GM12878 (cell line): ENCODE results near the gene OR4D6. TPM values are rescaled to one million over a fixed set of nuclear protein-coding genes. Genes with fewer than 3 reads are reported as not detected.

Source experiments
- ATAC-seq: fragments of 200-7000 bp; cut with Tn5 transposase; 3 replicates; pipeline ENCODE4 v1.9.1; 2020; ENCODE audit warnings: mild to moderate bottlenecking, moderate library complexity
- BruUV-seq: library from RNA; stranded (reverse); fragments of 400-500 nt; replicated peaks from 2 replicates; lab custom pipeline; 2021; lab: Mats Ljungman, UMichigan
- CTCF ChIA-PET: fragments of 300-600 bp; sonication (Branson Sonifier 250); formaldehyde crosslinking; extraction: SDS; loops from one replicate; lab custom pipeline; 2021; ENCODE audit warnings: inconsistent platforms; lab: Yijun Ruan, JAX
- POLR2A ChIA-PET: fragments of 350-600 bp; formaldehyde crosslinking; extraction: SDS; loops from one replicate; lab custom pipeline; 2021; ENCODE audit warnings: inconsistent platforms; lab: Charles Lee
- RAD21 ChIA-PET: fragments of 300-600 bp; sonication (Branson Sonifier 250); formaldehyde crosslinking; loops from one replicate; lab custom pipeline; 2023; ENCODE audit warnings: antibody characterized with exemption; ENCODE audit not compliant: unreplicated experiment; lab: Charles Lee
- SMC1A ChIA-PET: fragments of 300-600 bp; sonication (Branson Sonifier 250); formaldehyde crosslinking; loops from one replicate; lab custom pipeline; 2023; ENCODE audit not compliant: unreplicated experiment, uncharacterized antibody; lab: Charles Lee
- DNase-seq: peaks from one replicate; pipeline ENCODE4 v3.0.0-alpha.2; 2011; ENCODE audit warnings: low read depth, low spot score
- FAIRE-seq: peaks from 3 replicates; lab custom pipeline; 2011; peaks lifted over from hg19 to GRCh38; lab: Jason Lieb, UNC
- H2AFZ ChIP-seq: 2 replicates; pipeline ENCODE4 v1.6.0; 2011; ENCODE audit warnings: low read depth, low read length, control low read depth; ENCODE audit not compliant: control insufficient read depth
- H3K27ac ChIP-seq: 2 replicates; pipeline ENCODE4 v1.5.1; 2011; ENCODE audit warnings: control low read depth; ENCODE audit not compliant: control insufficient read depth, insufficient read depth
- H3K27me3 ChIP-seq, 2 experiments: replicated peaks in 1 of 2; 2 replicates each; pipeline versions ENCODE4 v1.6.0 to v1.6.1; 2011; ENCODE audit warnings: low read length in 1 of 2; ENCODE audit not compliant: control insufficient read depth in 2 of 2, insufficient read depth in 2 of 2
- H3K36me3 ChIP-seq, 2 experiments: 2 replicates each; pipeline ENCODE4 v1.5.1; 2011; ENCODE audit warnings: low read length in 1 of 2; ENCODE audit not compliant: control insufficient read depth in 2 of 2, insufficient read depth in 2 of 2
- H3K4me1 ChIP-seq: 2 replicates; pipeline ENCODE4 v1.6.1; 2011; ENCODE audit warnings: mild to moderate bottlenecking, low read length, moderate library complexity, mixed read lengths; ENCODE audit not compliant: control insufficient read depth, insufficient read depth
- H3K4me2 ChIP-seq: 2 replicates; pipeline ENCODE4 v1.6.0; 2011; ENCODE audit warnings: control low read depth; ENCODE audit not compliant: control insufficient read depth, insufficient read depth
- H3K4me3 ChIP-seq: fragments of 200-600 bp; sonication (generic); 2 replicates; pipeline ENCODE4 v1.5.1; 2016
- H3K79me2 ChIP-seq: 2 replicates; pipeline ENCODE4 v1.6.0; 2011; ENCODE audit warnings: low read length; ENCODE audit not compliant: control insufficient read depth, insufficient read depth
- H3K9ac ChIP-seq: 2 replicates; pipeline ENCODE4 v1.8.0; 2011; ENCODE audit warnings: low read length, control low read depth, mixed read lengths; ENCODE audit not compliant: control insufficient read depth, insufficient read depth
- H3K9me3 ChIP-seq: replicated peaks from 3 replicates; pipeline ENCODE4 v1.5.1; 2011; ENCODE audit warnings: mild to moderate bottlenecking, low read length; ENCODE audit not compliant: control insufficient read depth, insufficient read depth
- H4K20me1 ChIP-seq: 2 replicates; pipeline ENCODE4 v1.6.0; 2011; ENCODE audit not compliant: control insufficient read depth, insufficient read depth
- ATF3 ChIP-seq: IDR thresholded peaks from 2 replicates; pipeline ENCODE4 v1.6.1; 2011; ENCODE audit warnings: low read depth, mild to moderate bottlenecking, low read length, moderate library complexity, borderline replicate concordance; ENCODE audit errors: extremely low read depth
- CEBPB ChIP-seq, 2 experiments: fragments of 150-350 bp in 1 of 2; IDR thresholded peaks; 2 replicates each; pipeline ENCODE4 v1.6.1; 2012 to 2014; ENCODE audit warnings: low read depth in 2 of 2, low read length in 2 of 2, borderline replicate concordance in 1 of 2, inconsistent platforms in 1 of 2
- CTCF ChIP-seq, 3 experiments: IDR thresholded peaks in 2 of 3; conservative IDR thresholded peaks in 1 of 3; 2 replicates each; pipeline ENCODE4 v1.5.1; 2011; ENCODE audit warnings: low read depth in 3 of 3, low read length in 3 of 3, mild to moderate bottlenecking in 3 of 3, control low read depth in 2 of 3, moderate library complexity in 2 of 3, inconsistent platforms in 1 of 3, mixed read lengths in 1 of 3; ENCODE audit not compliant: control insufficient read depth in 2 of 3, insufficient read depth in 1 of 3; ENCODE audit errors: extremely low read depth in 1 of 3
- MTA3 ChIP-seq: IDR thresholded peaks from 2 replicates; pipeline ENCODE4 v1.6.1; 2012; ENCODE audit warnings: low read length, inconsistent platforms, borderline replicate concordance
- MXI1 ChIP-seq: fragments of 150-350 bp; IDR thresholded peaks from 2 replicates; pipeline ENCODE4 v1.6.1; 2011; ENCODE audit warnings: low read depth, mild to moderate bottlenecking, inconsistent platforms, low read length, improper control_type of control experiment
- MYB ChIP-seq: fragments of 150-350 bp; IDR thresholded peaks from 2 replicates; pipeline ENCODE4 v1.6.1; 2014; ENCODE audit warnings: mild to moderate bottlenecking, low read depth, low read length, borderline replicate concordance
- NFYA ChIP-seq: IDR thresholded peaks from 2 replicates; pipeline ENCODE4 v1.6.1; 2011; ENCODE audit warnings: low read depth, mild to moderate bottlenecking, low read length, improper control_type of control experiment, borderline replicate concordance
- NKRF ChIP-seq: fragments of 450-650 bp; conservative IDR thresholded peaks from 2 replicates; pipeline ENCODE4 v1.6.1; 2017; ENCODE audit warnings: mild to moderate bottlenecking, moderate library complexity
- POU2F2 ChIP-seq: IDR thresholded peaks from 3 replicates; pipeline ENCODE4 v1.6.1; 2011; ENCODE audit warnings: low read depth, mild to moderate bottlenecking, low read length, borderline replicate concordance
- RELA ChIP-seq: fragments of 450-650 bp; IDR thresholded peaks from 2 replicates; pipeline ENCODE4 v1.8.0; 2014; ENCODE audit warnings: borderline replicate concordance; ENCODE audit not compliant: partially characterized antibody
- ZNF217 ChIP-seq: fragments of 450-650 bp; IDR thresholded peaks from 2 replicates; pipeline ENCODE4 v1.6.1; 2017; ENCODE audit warnings: antibody characterized with exemption, mild to moderate bottlenecking
- WGBS: methylation state at CpG from one replicate; pipeline ENCODE4 v1.1.6; 2016; ENCODE audit warnings: low lambda C conversion rate; ENCODE audit not compliant: insufficient replicate concordance, insufficient coverage; ENCODE audit errors: missing lambda C conversion rate; 5-methylcytosine and 5-hydroxymethylcytosine counted together
- in situ Hi-C: fragments of 300-500 bp; cut with MboI; formaldehyde crosslinking; loops from 9 replicates; pipeline ENCODE4 v1.14.3; 2018; ENCODE audit warnings: mixed read lengths
- intact Hi-C: fragments of 100-400 bp; cut with micrococcal nuclease; formaldehyde crosslinking; loops from one replicate; pipeline ENCODE4 v1.14.2; 2022; ENCODE audit not compliant: unreplicated experiment
- polyA plus RNA-seq, 11 experiments: library from polyadenylated mRNA; depleted of rRNA in 4 of 11; unstranded in 6 of 11; stranded (reverse) in 5 of 11; fragments of >200 nt; fragmentation: Nextera tagmentation in 4 of 11; fragmentation: Illumina TruSeq in 1 of 11; extraction: Ambion mirVana in 4 of 11; extraction: Trizol in 1 of 11; gene quantifications; 1 replicate in 1 of 11; 2 replicates in 10 of 11; pipeline versions ENCODE4 v1.2.1 to v1.2.3, GENCODE V29; 2011 to 2016; ENCODE audit warnings: inconsistent platforms in 2 of 11, missing spikeins in 2 of 11, low read depth in 1 of 11
- total RNA-seq, 4 experiments: library from RNA; depleted of rRNA in 3 of 4; stranded (reverse); fragments of >200 nt in 3 of 4; fragmentation: Illumina TruSeq in 1 of 4; extraction: Trizol in 1 of 4; gene quantifications; 2 replicates each; pipeline versions ENCODE4 v1.2.1 to v1.2.3, GENCODE V29; 2013 to 2021

The OR4D6 gene
- total and polyA plus RNA-seq, 10 of the 15 experiments (the other 5 are each of a cell fraction or from before 2014, with no cell fraction given), result not detected

- POLR2A ChIA-PET, result no interaction called here
- no peak for DNase-seq
- no peak overlapping the region for H3K9ac ChIP-seq
- no peak for TF ChIP-seq RELA
- TF ChIP-seq, all 136 proteins: peak for 0
- H4K20me1 ChIP-seq, result no peaks in the 10 kb centered on the region
- H2AFZ ChIP-seq, result no peak overlapping the region
- no peak for ATAC-seq
- WGBS, result 68% methylated on average over 5 of the region's 5 CpGs
- no peaks in the 10 kb centered on the region for H3K27me3 ChIP-seq
- RAD21 ChIA-PET, result no interaction called here
- in situ Hi-C loops (no loop called here), intact Hi-C loops (no loop called here)
- CTCF ChIA-PET, result interaction anchor here (1.4 to 2.7 kb wide), 2 partner anchors 13 to 231 kb away, joined by 3 to 16 read pairs; no protein-coding TSS in a partner anchor
- FAIRE-seq, result no peak
- H3K9me3 ChIP-seq, result no peaks in the 10 kb centered on the region; the same call in 2 of the 3 replicates
- H3K27ac ChIP-seq, result no peak overlapping the region
- H3K79me2 ChIP-seq, result no peaks in the 10 kb centered on the region
- H3K36me3 ChIP-seq, result no peaks in the 10 kb centered on the region
- no peaks in the 10 kb centered on the region for H3K4me1 ChIP-seq
- no TSS peak for BruUV-seq
- H3K4me2 ChIP-seq, result no peak overlapping the region
- no peak overlapping the region for H3K4me3 ChIP-seq
- SMC1A ChIA-PET, result interaction anchor here (0.5 to 0.8 kb wide), 2 partner anchors 14 to 604 kb away, joined by 3 to 4 read pairs; no protein-coding TSS in a partner anchor
Observed at GRCh38 chr11:59416613-59417012, 40.1 kb upstream of the OR4D6 start.

- H3K9ac ChIP-seq, result no peak overlapping the region
- 12% methylated on average over 5 of the region's 5 CpGs for WGBS
- H3K4me2 ChIP-seq, result no peak overlapping the region
- TF ChIP-seq NFYA (no peak), MYB (no peak), MXI1 (no peak), POU2F2 (no peak), CTCF (IDR thresholded peaks at IDR 0.05 in 2 of 3, conservative IDR thresholded peaks at IDR 0.05 in 1 of 3; ENCODE audit: control insufficient read depth in 2 of 3, extremely low read depth in 1 of 3, insufficient read depth in 1 of 3, low read depth in 3 of 3, low read length in 3 of 3) (no peak), ATF3 (no peak), NKRF (no peak), MTA3 (no peak), RELA (no peak), CEBPB (IDR thresholded peaks at IDR 0.05; ENCODE audit: borderline replicate concordance in 1 of 2, low read depth in 2 of 2, low read length in 2 of 2) (no peak), ZNF217 (no peak)
Observed at GRCh38 chr11:59417023-59417422, 39.7 kb upstream of the OR4D6 start.

More at GRCh38 chr11:59417023-59417422, 39.7 kb upstream of the OR4D6 start:
- H3K9me3 ChIP-seq, result no peaks in the 10 kb centered on the region; the same call in 2 of the 3 replicates
- no TSS peak for BruUV-seq
- H3K27me3 ChIP-seq, result no peaks in the 10 kb centered on the region
- ATAC-seq, result no peak
- ChIA-PET CTCF (interaction anchor here (1.4 to 2.7 kb wide), 2 partner anchors 13 to 231 kb away, joined by 3 to 16 read pairs; no protein-coding TSS in a partner anchor), SMC1A (interaction anchor here (0.5 to 0.8 kb wide), 2 partner anchors 13 to 604 kb away, joined by 3 to 4 read pairs; no protein-coding TSS in a partner anchor), POLR2A (no interaction called here), RAD21 (interaction anchor here (1.3 kb wide), 1 partner anchor 246 kb away, joined by 3 read pairs; no protein-coding TSS in a partner anchor)
- no peak overlapping the region for H2AFZ ChIP-seq
- no peaks in the 10 kb centered on the region for H3K4me1 ChIP-seq
- no peak overlapping the region for H3K4me3 ChIP-seq
- no peaks in the 10 kb centered on the region for H3K79me2 ChIP-seq
- no peak for DNase-seq
- H3K27ac ChIP-seq, result no peak overlapping the region
- no peaks in the 10 kb centered on the region for H3K36me3 ChIP-seq
- intact Hi-C loops (no loop called here), in situ Hi-C loops (no loop called here)
- no peak for FAIRE-seq
- H4K20me1 ChIP-seq, result no peaks in the 10 kb centered on the region
